GM21381 (cell line): ENCODE data around the gene CPZ.
"Not testable (repeated sequence)": the region's sequence is repeated elsewhere in the genome, so short reads cannot be mapped to it uniquely, and the experiment has no call there.

Source experiments
- ATAC-seq: cut with Tn5 transposase; IDR thresholded peaks from one replicate; pipeline ENCODE4 v1.9.1; 2021; ENCODE audit warnings: mild to moderate bottlenecking, moderate library complexity; ENCODE audit not compliant: unreplicated experiment

The CPZ gene

GRCh38 chr4:8608714-8609391, 16.3 kb downstream of the CPZ start:
- no peak for ATAC-seq

DNA sequence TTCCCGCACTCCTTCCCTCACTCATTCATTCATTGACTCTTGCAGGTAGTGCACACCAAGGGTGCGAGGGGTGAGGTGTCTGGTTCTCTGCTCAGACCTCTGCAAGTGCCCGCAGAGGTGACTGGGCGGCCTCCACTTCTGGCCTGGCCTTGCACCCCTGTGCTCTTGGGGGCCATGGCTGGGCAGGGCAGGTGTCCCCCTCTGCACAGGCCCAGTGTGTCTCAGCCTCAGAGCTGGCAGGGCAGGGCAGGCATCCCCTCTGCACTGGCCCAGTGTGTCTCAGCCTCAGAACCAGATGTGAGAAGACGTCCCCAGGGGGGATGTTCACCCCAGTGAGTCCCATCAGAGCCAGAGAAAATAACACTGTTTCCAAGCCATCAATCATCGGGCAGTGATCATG, 16.8 kb downstream of the CPZ start:
- ATAC-seq, result no peak

GRCh38 chr4:8609824-8610350, 17.3 kb downstream of the CPZ start:
- ATAC-seq, result no peak

DNA sequence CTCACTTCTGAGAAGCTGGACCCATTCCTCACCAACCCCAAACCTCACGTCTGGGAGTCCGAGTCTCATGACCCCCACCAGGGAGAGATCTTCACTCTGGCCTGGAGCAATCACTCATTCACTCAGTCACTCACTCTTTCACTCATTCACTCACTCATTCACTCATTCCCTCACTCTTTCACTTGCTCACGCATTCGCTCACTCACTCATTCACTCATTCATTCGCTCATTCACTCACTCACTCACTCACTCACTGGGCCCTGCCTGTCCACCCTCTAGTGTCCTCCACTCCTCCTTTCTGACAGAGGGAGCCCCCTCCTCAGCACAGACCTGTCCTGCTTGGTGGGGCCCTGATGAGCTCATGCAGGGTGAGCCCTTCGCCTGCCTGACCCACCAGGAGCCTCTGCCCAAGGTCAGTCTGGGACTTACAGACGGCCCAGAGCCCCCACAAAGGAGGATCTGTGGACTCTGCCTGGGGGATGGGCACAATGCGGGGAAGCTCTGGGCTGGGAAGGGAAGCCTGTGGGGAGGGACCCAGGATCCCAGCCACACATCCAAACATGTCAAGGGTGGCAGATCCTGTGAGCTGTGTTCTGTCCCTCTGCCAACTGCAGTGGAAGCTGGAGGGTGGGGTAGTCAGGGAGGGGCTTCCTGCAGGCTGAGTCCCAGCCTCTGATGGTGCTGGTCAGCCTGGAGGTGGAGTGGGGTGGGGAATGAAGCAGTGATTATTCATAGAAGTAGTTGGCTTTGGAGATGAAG, 18.5 kb downstream of the CPZ start:
- ATAC-seq, result no peak

DNA sequence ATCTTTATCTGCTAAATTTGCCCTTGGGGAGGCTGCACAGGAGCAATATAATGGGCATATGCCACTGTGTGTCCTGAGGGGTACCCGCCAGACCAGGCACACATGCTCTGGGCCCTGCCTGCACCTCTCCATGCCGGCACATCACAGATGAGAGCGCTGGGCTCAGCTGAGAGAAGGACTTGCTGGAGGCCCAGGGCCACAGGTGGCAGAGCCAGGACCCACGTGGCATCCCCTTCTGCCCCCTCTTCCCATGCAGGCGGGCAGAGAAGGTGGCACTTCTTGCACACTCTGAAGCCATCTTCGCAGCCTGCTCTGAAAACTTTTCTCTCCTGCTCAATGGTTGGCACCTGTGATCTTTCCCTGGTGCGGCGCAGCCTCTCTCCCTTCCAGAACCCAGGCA, 20.1 kb downstream of the CPZ start:
- ATAC-seq, result no peak

DNA sequence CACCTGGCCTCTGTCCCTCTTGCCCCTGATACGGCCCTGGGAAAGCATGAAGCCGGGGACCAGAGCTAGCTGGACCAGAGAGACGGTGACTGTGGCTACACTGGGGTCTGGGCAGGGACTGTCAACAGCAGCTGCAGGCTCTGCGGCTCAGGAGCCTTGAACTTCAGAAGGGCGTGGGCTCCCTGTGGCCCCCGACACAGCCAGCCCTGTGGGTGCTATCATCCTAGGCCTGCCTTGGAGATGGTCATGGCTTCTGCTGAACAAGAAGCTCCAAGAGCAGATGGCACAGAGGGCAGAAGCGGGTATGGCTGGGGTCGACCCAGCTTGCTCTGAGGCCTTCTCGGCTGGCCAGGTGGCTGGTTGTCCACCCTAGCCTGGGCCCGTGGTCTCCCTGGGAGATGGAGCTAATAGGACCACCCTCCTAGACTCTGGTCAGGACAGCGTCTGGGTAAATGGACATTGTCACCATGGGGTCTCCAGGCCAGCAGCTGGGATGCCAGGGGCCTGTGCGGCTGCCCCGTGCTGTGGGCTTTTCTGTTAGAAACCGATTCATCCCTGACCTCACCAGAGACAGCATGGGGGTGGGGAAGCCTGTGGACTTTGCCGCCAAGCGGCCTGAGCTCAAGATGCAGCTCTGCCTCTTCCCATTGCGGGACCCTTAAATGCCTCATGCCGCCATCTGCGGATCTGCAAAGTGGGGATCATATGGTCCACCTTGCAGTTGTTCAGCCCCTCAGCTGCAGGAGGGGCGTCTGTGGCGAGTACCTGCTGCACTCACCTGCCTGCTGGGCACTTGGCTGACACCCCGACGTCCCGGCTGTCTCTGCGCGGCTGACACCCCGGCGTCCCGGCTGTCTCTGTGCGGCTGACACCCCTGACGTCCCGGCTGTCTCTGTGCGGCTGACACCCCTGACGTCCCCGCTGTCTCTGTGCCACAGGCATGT, 21.1 kb downstream of the CPZ start:
- ATAC-seq, result no peak

- no peak for ATAC-seq
These were observed 22.0 kb downstream of the CPZ start for GRCh38 chr4:8614365-8615193.

DNA sequence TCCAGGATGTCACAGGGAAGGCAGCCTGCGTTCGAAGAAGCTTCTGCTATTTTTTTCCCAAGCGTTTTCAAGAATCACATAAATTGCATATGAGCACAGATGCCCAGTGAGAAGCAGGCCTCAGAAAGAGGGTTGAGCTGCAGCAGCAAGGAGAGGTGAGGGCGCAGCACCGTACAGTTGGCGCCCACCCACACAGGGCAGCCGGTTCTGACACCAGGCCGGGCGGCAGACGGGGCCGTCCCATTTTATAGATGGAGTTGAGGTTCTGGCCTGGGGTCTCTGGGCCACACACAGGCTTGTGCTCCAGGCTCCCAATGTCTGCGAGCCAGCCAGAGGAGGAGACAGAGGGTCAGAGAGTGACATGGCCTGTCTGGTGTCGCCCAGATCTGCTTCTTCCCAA, 22.8 kb downstream of the CPZ start:
- ATAC-seq, result no peak

GRCh38 chr4:8615921-8616787, 23.6 kb downstream of the CPZ start:
- ATAC-seq, result no peak

- ATAC-seq, result no peak
These were observed 24.3 kb downstream of the CPZ start for GRCh38 chr4:8616831-8617230.

DNA sequence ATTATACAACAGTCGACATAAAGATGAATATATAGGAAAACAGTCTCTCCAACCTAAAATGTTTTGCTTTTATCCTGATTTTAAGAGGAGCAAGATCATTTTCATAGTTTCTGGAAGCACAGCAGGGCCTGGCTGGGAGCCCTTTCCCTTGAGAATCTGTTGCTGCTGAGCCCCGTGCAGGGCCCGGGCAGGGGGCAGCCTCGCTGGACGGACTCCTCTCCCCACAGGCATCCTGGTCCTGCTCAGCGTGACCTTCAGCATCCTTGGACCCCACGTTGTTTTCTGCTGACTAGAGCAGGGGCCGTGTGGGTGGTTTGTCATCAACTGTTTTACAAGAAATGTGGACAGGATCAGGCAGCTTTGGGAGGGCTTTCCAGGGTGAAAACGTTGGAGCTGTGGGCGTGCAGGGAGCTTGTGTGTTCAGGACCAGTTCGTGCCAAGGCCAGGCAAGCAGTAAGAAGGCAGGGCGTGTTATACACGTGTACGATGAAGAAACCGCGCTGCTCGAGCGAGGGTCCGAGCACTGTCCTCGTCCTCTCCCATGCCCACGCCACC, 25.0 kb downstream of the CPZ start:
- no peak for ATAC-seq

- ATAC-seq, result no peak
These were observed 25.9 kb downstream of the CPZ start for GRCh38 chr4:8618421-8618820.

- ATAC-seq, result no peak
These were observed 26.6 kb downstream of the CPZ start for GRCh38 chr4:8618961-8619720.

- not testable (repeated sequence) for ATAC-seq
These were observed 28.6 kb downstream of the CPZ start for GRCh38 chr4:8621135-8621534.

DNA sequence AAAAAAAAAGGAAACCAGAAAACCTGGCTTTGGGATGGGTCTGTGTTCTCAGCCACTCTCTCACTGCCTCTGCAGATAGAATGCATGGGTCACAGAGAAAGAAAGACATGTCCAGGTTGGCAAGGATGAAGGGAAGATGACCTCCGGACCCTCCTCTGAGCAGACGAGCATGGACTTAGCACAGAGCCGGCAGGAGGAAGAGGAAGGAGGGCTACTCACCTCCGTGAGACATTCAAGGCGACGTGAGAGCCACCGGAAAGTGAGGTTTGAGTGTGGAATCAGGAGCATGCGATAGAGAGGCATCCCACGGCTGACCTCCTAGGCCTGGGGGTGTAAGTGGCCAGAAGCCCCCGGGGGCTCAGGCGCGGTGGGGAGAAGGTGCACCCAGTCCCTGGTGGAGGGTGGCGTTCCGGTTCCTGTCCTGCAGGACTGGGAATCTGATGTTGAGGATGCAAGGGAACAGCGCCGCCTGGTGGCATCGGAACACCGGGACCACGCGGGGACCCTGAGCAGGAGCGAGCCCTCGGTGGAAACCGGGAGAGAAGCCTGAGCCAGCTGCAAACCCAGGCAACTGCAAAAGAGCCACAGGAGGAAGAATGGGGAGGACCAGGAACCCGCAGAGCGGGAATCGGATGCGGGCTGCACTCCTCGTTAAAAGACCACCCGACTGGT, 32.2 kb downstream of the CPZ start:
- not testable (repeated sequence) for ATAC-seq

GRCh38 chr4:8630240-8630905, 37.8 kb downstream of the CPZ start:
- ATAC-seq, result not testable (repeated sequence)

- ATAC-seq, result not testable (repeated sequence)
These were observed 39.3 kb downstream of the CPZ start for GRCh38 chr4:8631896-8632295.
